GM21786 (cell line): Measurements from ENCODE around the gene LHX1.

Source experiments
- ATAC-seq: cut with Tn5 transposase; IDR thresholded peaks from one replicate; pipeline ENCODE4 v1.9.1; 2021; ENCODE audit not compliant: unreplicated experiment

The LHX1 gene

DNA sequence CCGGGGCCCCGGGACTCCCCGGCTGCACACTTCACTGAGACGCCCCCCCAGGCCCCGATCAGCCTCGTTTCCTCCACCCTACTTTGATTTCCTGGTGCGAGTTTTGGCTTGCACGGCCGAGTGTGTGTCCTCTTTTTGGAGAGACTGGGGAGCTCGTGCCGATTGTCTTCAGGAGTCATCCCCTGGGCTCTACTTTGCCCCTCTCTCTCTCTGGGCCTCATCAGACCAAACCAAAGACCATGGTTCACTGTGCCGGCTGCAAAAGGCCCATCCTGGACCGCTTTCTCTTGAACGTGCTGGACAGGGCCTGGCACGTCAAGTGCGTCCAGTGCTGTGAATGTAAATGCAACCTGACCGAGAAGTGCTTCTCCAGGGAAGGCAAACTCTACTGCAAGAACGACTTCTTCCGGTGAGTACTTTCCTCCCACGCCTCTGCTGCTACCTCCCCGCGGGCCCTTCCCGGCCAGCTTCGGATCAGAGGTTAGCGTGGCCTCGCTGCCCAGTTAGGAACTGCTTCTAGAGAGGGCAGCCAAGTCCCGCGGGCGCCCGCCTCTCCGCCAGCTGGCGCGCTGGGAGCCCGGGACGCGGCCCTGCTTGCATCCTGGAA, 787 bp downstream of the LHX1 start:
- ATAC-seq, result no peak

- no peak for ATAC-seq
These were observed 1.3 kb downstream of the LHX1 start for GRCh38 chr17:36938566-36939051.

DNA sequence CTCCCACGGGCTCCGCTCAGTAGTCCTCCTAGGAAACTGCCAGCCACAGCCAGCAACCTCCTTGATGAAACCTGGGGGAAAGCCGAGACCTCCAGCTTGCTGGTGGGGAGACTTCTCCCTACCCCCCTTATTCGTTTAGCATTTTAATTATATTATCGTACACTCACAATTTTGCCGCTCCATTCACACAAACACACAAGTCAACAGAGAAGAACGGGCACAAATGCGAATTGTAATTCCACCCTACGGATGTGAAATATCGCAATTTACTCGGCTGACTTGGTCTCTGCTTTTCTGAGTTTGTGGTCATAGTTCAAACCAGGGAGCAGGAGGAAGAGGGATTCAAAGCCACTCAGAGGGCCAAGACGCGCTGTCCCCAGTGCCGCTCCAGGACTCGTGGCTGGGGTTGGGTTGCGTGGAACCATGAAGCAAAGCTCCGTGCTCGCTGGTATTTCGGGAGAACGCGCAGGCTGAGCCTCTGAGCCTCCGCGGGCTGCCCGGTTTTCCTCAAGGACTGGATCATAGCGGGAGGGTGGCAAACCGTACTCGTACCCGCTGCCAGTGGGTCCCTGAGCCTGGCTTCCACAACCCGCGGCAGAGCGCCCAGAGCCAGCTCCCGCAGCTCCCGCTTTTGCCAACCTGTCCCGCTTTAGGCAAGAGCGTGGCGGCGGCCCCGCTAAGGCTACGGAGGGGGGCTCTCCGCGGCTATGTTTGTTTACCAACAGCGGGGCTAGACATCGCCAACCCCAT, 2.0 kb downstream of the LHX1 start:
- ATAC-seq, result no peak

- no peak for ATAC-seq
These were observed 2.6 kb downstream of the LHX1 start for GRCh38 chr17:36939802-36940312.

DNA sequence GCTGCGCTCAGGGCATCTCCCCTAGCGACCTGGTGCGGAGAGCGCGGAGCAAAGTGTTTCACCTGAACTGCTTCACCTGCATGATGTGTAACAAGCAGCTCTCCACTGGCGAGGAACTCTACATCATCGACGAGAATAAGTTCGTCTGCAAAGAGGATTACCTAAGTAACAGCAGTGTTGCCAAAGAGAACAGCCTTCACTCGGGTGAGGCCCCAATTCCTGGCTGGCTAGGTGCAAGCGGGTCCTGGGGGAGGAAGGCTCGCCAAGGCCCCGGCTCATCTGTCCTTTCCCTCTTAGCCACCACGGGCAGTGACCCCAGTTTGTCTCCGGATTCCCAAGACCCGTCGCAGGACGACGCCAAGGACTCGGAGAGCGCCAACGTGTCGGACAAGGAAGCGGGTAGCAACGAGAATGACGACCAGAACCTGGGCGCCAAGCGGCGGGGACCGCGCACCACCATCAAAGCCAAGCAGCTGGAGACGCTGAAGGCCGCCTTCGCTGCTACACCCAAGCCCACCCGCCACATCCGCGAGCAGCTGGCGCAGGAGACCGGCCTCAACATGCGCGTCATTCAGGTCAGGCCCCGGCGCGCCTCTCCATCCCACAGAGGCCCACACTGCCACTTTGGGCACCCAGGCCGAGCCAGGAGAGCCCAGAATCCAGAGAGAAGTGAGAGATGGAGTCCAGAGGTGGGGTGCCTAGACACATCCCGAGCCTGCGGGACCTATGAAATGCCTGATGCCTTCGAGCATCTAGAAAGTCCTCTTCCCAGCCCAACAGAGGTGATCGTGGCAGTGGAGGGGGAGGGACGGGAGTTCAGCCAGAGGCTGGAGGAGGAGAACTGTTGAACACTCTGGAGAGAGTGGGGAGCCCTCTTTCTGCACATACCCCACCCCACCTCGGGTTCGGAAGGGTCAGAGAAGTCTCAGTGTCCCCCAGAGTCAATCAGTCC, 3.3 kb downstream of the LHX1 start:
- ATAC-seq, result no peak

GRCh38 chr17:36941265-36942010, 4.2 kb downstream of the LHX1 start:
- no peak for ATAC-seq

DNA sequence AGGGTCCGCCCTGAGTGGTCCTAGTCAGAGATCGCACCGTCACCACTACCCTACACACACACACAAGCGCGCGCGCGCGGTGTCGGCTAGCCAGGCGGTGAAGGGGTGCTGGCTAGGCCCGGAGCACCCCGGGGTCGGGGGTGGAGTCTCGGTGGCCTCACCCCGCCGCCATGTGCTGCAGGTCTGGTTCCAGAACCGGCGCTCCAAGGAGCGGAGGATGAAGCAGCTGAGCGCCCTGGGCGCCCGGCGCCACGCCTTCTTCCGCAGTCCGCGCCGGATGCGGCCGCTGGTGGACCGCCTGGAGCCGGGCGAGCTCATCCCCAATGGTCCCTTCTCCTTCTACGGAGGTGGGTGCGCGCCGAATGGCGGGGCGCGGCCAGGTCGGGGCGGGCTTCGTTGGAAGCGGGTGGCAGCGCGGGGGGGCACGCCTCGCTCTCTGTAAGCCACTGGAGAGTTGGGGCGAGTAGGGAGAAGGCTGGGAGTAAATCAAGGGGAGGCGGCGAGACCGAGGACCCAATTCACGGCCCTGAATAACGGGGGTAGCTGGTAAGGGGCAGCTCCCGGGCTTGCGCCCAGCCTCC, 4.8 kb downstream of the LHX1 start:
- no peak for ATAC-seq

DNA sequence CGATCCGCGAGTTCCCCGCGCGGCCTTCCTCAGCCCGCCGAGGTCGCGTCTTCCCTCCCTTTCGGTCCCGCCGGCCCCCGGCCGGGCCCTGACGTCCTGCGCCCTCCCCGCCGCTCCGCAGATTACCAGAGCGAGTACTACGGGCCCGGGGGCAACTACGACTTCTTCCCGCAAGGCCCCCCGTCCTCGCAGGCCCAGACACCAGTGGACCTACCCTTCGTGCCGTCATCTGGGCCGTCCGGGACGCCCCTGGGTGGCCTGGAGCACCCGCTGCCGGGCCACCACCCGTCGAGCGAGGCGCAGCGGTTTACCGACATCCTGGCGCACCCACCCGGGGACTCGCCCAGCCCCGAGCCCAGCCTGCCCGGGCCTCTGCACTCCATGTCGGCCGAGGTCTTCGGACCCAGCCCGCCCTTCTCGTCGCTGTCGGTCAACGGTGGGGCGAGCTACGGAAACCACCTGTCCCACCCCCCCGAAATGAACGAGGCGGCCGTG, 5.4 kb downstream of the LHX1 start:
- no peak for ATAC-seq

DNA sequence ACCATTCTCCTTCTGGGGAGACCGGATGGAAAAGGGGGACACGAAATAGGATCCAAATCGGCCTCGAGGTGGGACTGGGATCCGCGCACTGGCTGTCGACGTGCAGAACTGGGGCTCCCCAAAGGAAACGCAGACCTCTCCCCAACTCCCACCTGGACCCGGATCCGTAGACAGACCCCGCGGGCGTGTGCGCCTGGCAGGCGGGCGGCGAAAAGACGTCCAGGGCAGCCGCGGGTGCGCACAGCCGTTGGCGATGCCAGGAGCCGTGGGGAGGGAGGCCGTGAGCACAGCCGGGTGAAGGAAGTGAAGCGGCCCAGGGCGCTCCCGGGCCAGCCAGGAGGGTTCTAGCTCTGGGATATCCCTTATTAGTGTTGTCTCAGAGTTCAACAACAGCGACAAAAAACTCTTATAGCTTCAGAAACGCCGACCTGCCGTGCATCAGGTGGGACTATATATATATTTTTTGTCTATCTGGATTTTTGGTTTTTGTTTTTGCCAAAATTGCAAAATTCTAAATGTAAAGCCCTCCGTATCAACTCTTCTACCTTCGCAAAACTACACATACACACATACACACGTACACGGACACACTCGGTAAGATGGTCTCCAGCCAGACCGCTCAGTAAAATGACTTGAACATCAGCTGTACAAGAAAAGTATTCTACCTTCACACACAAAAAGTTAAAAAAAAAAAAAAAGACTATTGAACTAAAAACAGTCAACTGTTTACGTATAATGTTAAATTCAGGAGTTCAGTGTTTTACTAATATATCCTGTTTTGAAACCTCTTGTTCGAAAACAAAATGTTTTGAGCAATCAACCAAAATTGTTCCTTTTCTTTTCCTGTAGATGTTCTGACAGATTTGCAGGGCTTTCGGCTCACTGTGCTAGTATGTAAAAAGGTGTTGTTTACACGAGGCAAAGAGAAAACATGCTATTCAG, 6.2 kb downstream of the LHX1 start:
- ATAC-seq, result no peak

DNA sequence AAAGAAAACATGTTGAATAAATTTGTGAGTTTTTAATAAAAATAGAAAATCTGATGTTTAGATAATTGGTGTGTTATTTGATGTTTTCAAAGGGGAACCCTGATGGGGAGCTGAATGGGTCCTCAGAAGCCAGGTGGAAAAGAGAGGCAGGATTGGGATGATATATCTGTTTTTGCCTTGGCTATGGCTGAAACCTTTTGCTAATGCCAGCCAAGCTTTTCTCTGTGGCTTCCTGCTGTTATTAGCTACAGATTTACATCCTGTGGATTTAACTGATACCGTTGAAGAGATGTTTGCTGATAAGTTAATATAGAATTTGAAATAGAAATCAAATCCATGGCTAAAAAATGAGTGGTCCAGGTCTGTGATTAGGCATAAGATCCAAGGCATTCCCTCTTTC, 7.3 kb downstream of the LHX1 start:
- ATAC-seq, result no peak

DNA sequence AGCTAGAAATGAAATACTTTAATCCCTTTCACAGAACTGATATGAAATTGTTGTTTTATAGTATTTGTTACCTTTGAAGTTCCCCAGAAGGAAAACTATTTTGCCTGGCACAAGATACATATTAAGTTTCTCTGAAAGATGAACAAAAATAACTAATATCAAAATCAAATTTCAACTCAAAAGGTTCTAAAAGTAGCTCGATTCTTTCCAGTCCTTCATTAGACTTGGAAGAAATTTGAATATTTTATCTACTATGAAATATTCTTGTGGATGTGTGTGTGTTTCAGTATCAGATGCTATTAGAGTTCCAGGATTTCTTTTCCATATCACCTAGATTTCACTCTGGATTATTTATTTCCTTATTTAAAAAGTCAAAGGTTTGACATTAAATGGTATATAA, 7.9 kb downstream of the LHX1 start:
- ATAC-seq, result no peak

- no peak for ATAC-seq
These were observed 8.9 kb downstream of the LHX1 start for GRCh38 chr17:36945959-36946725.

DNA sequence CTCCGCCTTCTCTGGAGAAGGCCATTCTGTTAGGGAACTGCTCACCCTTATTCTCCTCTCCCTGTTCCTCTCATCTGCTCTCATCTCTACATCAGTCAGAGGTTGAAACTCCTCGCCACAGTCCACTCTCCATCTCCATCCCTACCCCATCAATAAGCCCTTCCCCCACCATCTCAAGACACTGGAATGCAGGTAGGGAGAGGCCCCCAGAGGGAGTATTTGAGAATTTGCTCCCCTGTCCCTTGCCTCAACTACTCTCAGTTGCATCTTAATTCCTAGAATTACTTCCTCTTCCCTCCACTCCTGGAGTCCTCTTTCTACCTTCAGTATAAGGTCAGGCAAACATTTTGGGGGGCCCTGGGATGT, 9.4 kb downstream of the LHX1 start:
- ATAC-seq, result no peak

- no peak for ATAC-seq
These were observed 10.8 kb downstream of the LHX1 start for GRCh38 chr17:36947922-36948716.

- peak; percentile 91 for ATAC-seq
These were observed 11.6 kb downstream of the LHX1 start, which contains the start of gene AATF for GRCh38 chr17:36948717-36949460. Gene AATF, plus strand, starts transcription at chr17:36948954. Its CDS starts 172 bp downstream, at chr17:36949126.

GRCh38 chr17:36949461-36949927, 12.2 kb downstream of the LHX1 start:
- no peak for ATAC-seq

DNA sequence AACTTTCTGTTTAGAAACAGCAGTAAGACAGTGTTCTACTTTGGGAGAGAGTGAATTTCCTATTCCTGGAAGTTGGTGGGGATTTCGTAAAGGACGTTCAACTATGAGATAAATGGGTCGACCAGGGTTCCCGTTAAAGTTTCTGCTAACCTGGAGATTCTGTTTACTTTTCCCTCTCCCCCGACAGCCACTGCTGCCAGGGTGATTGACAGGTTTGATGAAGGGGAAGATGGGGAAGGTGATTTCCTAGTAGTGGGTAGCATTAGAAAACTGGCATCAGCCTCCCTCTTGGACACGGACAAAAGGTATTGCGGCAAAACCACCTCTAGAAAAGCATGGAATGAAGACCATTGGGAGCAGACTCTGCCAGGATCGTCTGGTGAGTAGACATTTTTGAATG, 12.8 kb downstream of the LHX1 start:
- no peak for ATAC-seq
